GM18867 (cell line): ENCODE data around the gene LRP1B.
"Not testable (repeated sequence)": the region's sequence is repeated elsewhere in the genome, so short reads cannot be mapped to it uniquely, and the experiment has no call there.

Experiments
- ATAC-seq: cut with Tn5 transposase; IDR thresholded peaks from one replicate; pipeline ENCODE4 v1.9.1; 2021; ENCODE audit warnings: mild to moderate bottlenecking, moderate library complexity; ENCODE audit not compliant: unreplicated experiment

Gene LRP1B

GRCh38 chr2:140422759-140423158 lies 1708.1 kb downstream of the LRP1B start:
- ATAC-seq: no peak

GRCh38 chr2:140417504-140417903 lies 1713.3 kb downstream of the LRP1B start:
- ATAC-seq: no peak

- no peak for ATAC-seq
These were observed 1714.2 kb downstream of the LRP1B start for GRCh38 chr2:140416577-140416976.

DNA sequence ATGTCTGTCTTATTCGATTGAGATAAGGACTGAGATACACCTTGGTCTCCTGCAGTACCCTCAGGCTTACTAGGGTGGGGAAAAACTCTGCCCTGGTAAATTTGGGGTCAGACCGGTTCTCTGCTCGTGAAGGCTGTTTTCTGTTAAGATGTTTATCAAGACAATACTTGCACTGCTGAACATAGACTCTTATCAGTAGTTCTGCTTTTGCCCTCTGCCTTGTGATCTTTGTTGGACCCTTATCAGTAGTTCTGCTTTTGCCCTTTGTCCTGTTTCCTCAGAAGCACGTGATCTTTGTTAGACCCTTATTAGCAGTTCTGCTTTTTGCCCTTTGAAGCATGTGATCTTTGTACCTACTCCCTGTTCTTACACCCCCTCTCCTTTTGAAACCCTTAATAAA lies 1715.8 kb downstream of the LRP1B start:
- ATAC-seq: not testable (repeated sequence)

- no peak for ATAC-seq
These were observed 1720.1 kb downstream of the LRP1B start for GRCh38 chr2:140410695-140411094.

DNA sequence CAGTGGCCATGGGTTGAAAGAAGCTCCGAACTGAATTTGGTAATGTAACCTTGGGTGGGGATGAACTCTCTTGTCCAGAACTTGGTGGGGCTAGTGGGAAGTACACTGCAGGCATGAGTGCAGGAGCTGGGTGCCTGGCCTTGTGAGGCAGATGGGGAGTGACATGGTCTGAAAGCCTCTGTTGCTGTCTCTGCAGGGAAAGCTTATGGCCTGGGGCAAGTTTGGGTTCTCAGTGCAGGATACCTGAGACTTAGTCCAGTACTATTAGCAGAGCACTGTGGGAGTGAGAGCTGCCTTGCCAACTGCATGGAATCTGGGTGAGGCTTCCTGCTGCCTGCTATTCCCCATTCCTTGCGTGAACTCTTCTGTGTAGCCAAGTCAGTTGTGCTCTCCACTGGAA lies 1729.8 kb downstream of the LRP1B start:
- ATAC-seq: no peak

GRCh38 chr2:140392824-140393223 lies 1738.0 kb downstream of the LRP1B start:
- no peak for ATAC-seq

GRCh38 chr2:140384946-140385345 lies 1745.9 kb downstream of the LRP1B start:
- no peak for ATAC-seq

DNA sequence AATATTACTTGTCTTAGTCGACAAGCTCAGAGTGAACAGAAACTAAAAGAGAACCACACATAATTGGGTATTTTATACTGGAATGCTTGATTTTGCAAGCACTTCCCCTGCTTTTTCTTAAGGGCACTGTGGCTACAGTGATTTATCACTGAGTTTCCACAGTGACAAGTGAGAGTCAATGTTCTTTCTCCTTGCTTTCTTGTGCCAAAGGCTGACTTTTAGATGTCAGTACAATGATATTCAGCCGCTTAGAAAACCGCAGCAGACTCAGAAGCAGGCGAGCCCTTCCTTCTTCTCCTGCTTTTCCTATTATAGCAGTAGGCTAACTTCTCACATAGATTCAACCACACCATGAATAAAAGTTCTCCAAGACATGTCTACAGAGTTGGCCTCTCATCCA lies 1747.0 kb downstream of the LRP1B start:
- ATAC-seq: no peak

DNA sequence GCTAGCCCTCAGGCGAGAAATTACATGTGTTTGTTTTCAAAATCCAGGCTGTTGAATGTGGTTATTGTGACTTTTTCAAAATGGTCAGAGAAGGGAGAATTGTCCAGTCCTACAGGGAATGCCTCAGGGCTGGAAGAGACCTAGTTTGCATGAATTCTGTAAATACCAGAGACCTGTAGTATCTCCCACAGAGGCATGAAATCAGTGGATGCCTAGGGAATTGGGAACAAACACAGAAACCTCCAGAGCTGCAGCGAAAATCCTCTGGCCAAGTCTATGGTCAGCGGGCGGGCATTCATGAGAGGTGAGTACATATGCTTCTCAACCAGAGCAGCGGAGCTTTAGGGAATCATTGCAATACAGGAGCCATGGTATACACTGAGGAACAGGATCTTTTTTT lies 1754.1 kb downstream of the LRP1B start:
- ATAC-seq: no peak

DNA sequence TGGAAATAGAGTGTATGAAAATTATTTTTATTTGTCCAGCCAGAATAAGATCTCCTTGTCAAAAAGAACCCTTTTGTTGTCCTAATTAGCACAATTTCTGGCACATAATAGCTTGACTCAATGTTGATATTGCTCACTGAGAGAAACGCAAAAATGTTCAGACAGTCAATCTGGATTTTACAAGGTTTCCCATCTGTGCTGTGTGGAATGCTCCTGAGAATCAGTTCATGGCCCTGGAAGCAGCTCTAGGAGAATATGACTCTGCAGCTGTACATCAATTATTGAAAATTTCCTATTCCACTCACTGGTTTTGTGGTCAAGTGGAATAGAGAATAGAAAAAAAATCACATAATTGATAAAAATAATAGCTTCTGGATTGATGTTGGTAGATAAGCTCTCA lies 1767.7 kb downstream of the LRP1B start:
- no peak for ATAC-seq

DNA sequence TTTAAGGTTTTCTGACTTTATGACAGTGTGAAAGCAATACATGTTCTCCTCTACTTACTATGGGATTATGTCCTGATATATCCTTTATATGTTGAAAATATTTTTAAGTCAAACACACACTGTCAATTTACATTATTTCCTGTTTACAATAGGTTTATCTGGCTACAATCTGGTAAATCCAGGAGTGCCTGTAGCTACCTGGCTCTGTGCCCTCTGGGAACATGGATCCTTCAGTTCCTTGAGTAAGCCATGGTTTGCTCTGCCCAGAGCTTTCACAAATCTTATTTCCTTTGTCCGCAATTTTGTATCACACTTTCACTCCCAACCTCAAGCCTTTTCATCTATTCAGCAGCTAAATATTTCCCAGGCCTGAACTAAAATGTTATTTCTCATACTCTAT lies 1768.5 kb downstream of the LRP1B start:
- ATAC-seq: no peak

GRCh38 chr2:140359056-140359771 lies 1771.6 kb downstream of the LRP1B start:
- ATAC-seq: no peak

GRCh38 chr2:140356697-140357096 lies 1774.1 kb downstream of the LRP1B start:
- no peak for ATAC-seq

DNA sequence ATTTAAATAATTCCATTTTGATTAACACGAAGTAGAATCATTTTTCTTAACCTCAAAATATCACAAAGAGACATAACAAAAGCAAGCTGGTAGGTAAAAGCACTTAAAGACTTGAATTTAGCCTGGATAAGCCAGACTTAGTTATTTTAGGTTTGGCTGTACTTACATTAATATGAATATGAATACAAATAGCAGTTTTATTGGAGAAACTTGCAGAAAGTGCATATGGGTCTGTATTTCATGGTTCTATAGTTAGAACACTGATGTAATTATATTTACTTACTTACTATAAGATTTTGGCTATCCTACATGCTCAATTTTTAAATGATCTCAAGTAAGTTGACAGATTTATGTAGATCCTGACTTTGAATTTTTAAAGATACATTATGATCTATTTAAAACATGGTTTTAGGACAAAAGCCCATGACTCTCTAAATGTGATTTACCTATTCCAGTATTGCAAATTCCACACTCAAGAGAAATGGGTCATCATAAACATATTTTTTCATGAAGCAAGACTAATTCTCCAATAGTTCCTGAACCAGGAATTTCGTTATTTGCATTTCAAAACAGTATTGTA lies 1775.2 kb downstream of the LRP1B start:
- no peak for ATAC-seq

GRCh38 chr2:140354544-140354943 lies 1776.3 kb downstream of the LRP1B start:
- ATAC-seq: no peak

GRCh38 chr2:140353541-140353940 lies 1777.3 kb downstream of the LRP1B start:
- no peak for ATAC-seq

DNA sequence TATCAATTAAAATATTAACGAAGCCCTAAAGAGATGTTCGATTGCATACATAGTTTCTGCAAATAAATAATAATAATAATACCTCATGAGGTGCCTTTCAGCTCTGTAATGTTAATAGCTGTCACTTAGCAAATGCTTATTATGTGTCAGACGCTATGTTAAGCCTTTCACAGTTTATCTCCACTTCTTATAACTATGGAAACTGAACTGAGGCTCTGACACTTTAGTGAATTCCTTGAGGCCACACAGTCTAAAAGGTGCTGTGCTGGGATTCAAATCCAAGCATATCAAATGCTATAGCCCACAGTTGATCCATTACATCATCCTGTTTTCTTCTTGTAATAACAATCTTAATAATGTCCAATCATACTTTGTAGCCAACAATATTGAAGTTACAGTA lies 1779.1 kb downstream of the LRP1B start:
- ATAC-seq: no peak

- no peak for ATAC-seq
These were observed 1781.1 kb downstream of the LRP1B start for GRCh38 chr2:140349695-140350094.

DNA sequence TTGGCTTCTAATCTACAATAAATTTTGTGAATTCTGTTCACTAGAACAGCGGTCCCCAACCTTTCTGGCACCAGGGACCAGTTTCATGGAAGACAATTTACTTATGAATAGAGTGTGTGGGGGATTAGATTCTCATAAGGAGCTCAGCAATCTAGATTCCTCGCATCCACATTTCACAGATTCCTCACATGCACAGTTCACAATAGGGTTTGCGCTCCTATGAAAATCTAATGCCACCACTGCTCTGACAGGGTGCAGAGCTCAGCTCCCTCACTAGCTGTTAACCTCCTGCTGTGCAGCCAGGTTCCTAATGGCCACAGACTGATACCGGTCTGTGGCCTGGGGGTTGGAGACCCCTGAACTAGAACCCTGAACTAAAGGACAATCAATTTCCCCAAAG lies 1782.0 kb downstream of the LRP1B start:
- no peak for ATAC-seq

DNA sequence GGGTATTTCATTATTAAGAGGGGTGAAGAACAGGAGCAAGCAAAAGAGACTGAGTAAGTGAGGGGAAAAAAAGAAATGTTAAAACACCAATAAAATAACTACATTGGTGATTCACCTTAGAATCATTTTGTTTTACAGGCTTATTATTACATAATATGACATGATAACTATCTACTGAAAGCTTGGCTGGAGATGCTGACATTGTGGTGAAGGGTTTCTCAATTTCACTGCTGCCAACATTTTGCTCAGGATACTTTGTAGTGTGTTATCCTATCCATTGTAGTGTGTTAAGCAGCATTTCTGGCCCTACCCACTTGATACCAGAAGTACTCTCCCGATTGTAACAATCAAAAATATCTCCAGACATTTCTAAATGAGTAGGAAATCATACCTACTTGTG lies 1786.0 kb downstream of the LRP1B start:
- no peak for ATAC-seq

DNA sequence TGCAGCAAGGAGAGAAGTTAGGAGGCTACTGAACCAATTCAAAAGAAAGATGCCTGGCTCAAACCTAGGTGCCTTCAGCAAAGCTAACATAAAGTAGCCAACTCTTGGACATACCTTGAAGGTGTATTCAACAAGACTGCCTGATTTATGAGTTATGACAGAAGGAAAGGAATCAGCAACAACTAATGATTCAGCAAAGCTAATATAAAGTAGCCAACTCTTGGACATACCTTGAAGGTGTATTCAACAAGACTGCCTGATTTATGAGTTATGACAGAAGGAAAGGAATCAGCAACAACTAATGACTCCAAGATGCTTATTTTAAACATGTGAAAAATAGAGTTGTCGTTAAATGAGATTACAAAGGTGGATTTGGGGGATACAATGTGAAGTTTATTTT lies 1786.5 kb downstream of the LRP1B start:
- ATAC-seq: not testable (repeated sequence)

DNA sequence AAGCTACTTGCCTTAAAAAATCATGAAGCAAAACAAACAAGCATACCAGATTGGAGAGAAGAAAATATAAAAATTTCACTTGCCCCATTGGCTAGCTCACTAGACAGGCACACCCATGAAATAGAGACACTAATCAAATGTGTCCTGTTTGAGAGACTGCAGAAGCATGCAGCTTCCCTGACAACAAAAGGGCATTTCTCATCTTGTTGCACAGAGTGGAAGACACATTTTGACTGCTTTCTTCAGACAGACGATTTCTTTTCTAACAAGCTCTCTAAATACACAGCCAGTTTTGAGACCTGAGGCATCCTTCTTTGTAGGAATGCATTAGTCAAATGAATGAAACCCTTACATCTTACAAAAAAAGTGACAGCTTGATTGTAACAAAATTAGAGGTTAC lies 1792.0 kb downstream of the LRP1B start:
- ATAC-seq: no peak
